Upper lobe of right lung (tissue), 1 donor: ENCODE data around the gene CFAP99. TPM values are rescaled to one million over a fixed set of nuclear protein-coding genes. Genes with fewer than 3 reads are reported as not detected.

ENCODE experiments used
- ATAC-seq: fragments of 200-7000 bp; cut with Tn5 transposase; one replicate; pipeline ENCODE4 v1.9.1; 2020; ENCODE audit warnings: mild to moderate bottlenecking, moderate library complexity
- DNase-seq: peaks from one replicate; pipeline ENCODE4 v3.0.0-alpha.2; 2020
- H3K27ac ChIP-seq: fragments of 200-600 bp; one replicate; pipeline ENCODE4 v1.8.0; 2022
- H3K27me3 ChIP-seq: fragments of 200-600 bp; one replicate; pipeline ENCODE4 v1.8.0; 2022; ENCODE audit warnings: mild to moderate bottlenecking
- H3K36me3 ChIP-seq: fragments of 200-600 bp; one replicate; pipeline ENCODE4 v1.8.0; 2022
- H3K4me1 ChIP-seq: fragments of 200-600 bp; one replicate; pipeline ENCODE4 v1.8.0; 2022
- H3K4me3 ChIP-seq: fragments of 200-600 bp; one replicate; pipeline ENCODE4 v1.8.0; 2022; ENCODE audit warnings: mild to moderate bottlenecking
- H3K9me3 ChIP-seq: fragments of 200-600 bp; one replicate; pipeline ENCODE4 v1.8.0; 2022
- CTCF ChIP-seq: fragments of 200-600 bp; IDR thresholded peaks from one replicate; pipeline ENCODE4 v1.8.0; 2022; ENCODE audit warnings: antibody characterized with exemption
- intact Hi-C: fragments of 100-400 bp; cut with DNase I; formaldehyde crosslinking; loops from one replicate; pipeline ENCODE4 v1.11.0; 2022
- total RNA-seq: library from RNA; stranded (reverse); fragmentation: NEBNext Ultra II Directional; extraction: Animal tissue kit (Norgen Biotek cat#: 25700); gene quantifications from one replicate; pipeline ENCODE4 v1.2.1, GENCODE V29; 2021
- donor health status: DM: no; HTN: yes; CAD: no; lungs with severe emphysema.

Gene CFAP99
- total RNA-seq, 1 donor from 2014 or later, result not detected

GRCh38 chr4:2434420-2434819 is 15.7 kb downstream of the CFAP99 start:
- Histone ChIP-seq H3K4me1 (no peaks in the 10 kb centered on the region), H3K27me3 (no peaks in the 10 kb centered on the region), H3K27ac (no peak overlapping the region), H3K9me3 (no peaks in the 10 kb centered on the region), H3K4me3 (no peak overlapping the region), H3K36me3 (no peaks in the 10 kb centered on the region)
- TF ChIP-seq CTCF, result no peak
- ATAC-seq (no peak), DNase-seq (no peak)
- intact Hi-C loops, result no loop called here

- intact Hi-C loops, result no loop called here
- no peaks in the 10 kb centered on the region for H3K27me3 ChIP-seq
- H3K9me3 ChIP-seq, result no peaks in the 10 kb centered on the region
- ATAC-seq, result no peak
- no peaks in the 10 kb centered on the region for H3K36me3 ChIP-seq
- no peak for TF ChIP-seq CTCF
- H3K27ac ChIP-seq, result no peak overlapping the region
- H3K4me3 ChIP-seq, result no peak overlapping the region
- no peaks in the 10 kb centered on the region for H3K4me1 ChIP-seq
- no peak for DNase-seq
These were observed 17.5 kb downstream of the CFAP99 start for GRCh38 chr4:2436301-2436700.

GRCh38 chr4:2436761-2437474 is 18.2 kb downstream of the CFAP99 start:
- Histone ChIP-seq H3K36me3 (no peaks in the 10 kb centered on the region), H3K4me3 (no peak overlapping the region), H3K9me3 (no peaks in the 10 kb centered on the region), H3K27me3 (no peaks in the 10 kb centered on the region), H3K4me1 (no peaks in the 10 kb centered on the region), H3K27ac (no peak overlapping the region)
- ATAC-seq (no peak), DNase-seq (no peak)
- intact Hi-C loops, result no loop called here
- TF ChIP-seq CTCF, result no peak

- no peak for TF ChIP-seq CTCF
- intact Hi-C loops, result no loop called here
- Histone ChIP-seq H3K9me3 (no peaks in the 10 kb centered on the region), H3K27me3 (no peaks in the 10 kb centered on the region), H3K4me3 (no peak overlapping the region), H3K27ac (no peak overlapping the region), H3K4me1 (no peaks in the 10 kb centered on the region), H3K36me3 (no peaks in the 10 kb centered on the region)
- DNase-seq (no peak), ATAC-seq (no peak)
These were observed 18.9 kb downstream of the CFAP99 start for GRCh38 chr4:2437475-2438215.

- intact Hi-C loops, result no loop called here
- no peaks in the 10 kb centered on the region for H3K27me3 ChIP-seq
- H3K9me3 ChIP-seq, result no peaks in the 10 kb centered on the region
- H3K4me3 ChIP-seq, result no peak overlapping the region
- H3K4me1 ChIP-seq, result no peaks in the 10 kb centered on the region
- no peak overlapping the region for H3K27ac ChIP-seq
- H3K36me3 ChIP-seq, result no peaks in the 10 kb centered on the region
- no peak for ATAC-seq
- peak; percentile 58 for DNase-seq
- no peak for TF ChIP-seq CTCF
These were observed 20.3 kb downstream of the CFAP99 start for GRCh38 chr4:2438822-2439718.
